Fibroblast of upper back skin (primary cell): ENCODE results near the gene TAAR1.
A peak's percentile ranks its signal among the peaks of the same experiment; 100 is the strongest.
"Not testable (repeated sequence)": the region's sequence is repeated elsewhere in the genome, so short reads cannot be mapped to it uniquely, and the experiment has no call there.

Experiments used
- DNase-seq: peaks from one replicate; pipeline ENCODE4 v3.0.0-alpha.2; 2013

The TAAR1 gene

GRCh38 chr6:132651062-132651461 is 7.9 kb downstream of the TAAR1 start:
- DNase-seq: no peak

GRCh38 chr6:132650429-132650828 is 8.6 kb downstream of the TAAR1 start:
- DNase-seq: no peak

- no peak for DNase-seq
These were observed 10.2 kb downstream of the TAAR1 start for GRCh38 chr6:132648828-132649227.

- peak; percentile 11 for DNase-seq
These were observed 10.6 kb downstream of the TAAR1 start for GRCh38 chr6:132648356-132648755.

GRCh38 chr6:132643547-132643946 is 15.4 kb downstream of the TAAR1 start:
- DNase-seq: no peak

- not testable (repeated sequence) for DNase-seq
These were observed 21.8 kb downstream of the TAAR1 start for GRCh38 chr6:132637135-132637534.

- not testable (repeated sequence) for DNase-seq
These were observed 23.1 kb downstream of the TAAR1 start for GRCh38 chr6:132635906-132636305.

- not testable (repeated sequence) for DNase-seq
These were observed 23.7 kb downstream of the TAAR1 start for GRCh38 chr6:132635288-132635687.

- DNase-seq: no peak
These were observed 24.2 kb downstream of the TAAR1 start for GRCh38 chr6:132634796-132635195.

GRCh38 chr6:132633362-132633761 is 25.6 kb downstream of the TAAR1 start:
- no peak for DNase-seq

GRCh38 chr6:132624175-132624574 is 34.8 kb downstream of the TAAR1 start, which contains the start of gene TAAR2:
TSS of gene TAAR2 (minus strand) at chr6:132624275. CDS start at chr6:132624275, 0 bp downstream.
- DNase-seq: no peak

- DNase-seq: no peak
These were observed 35.7 kb downstream of the TAAR1 start for GRCh38 chr6:132623106-132623845.

GRCh38 chr6:132616677-132617076 is 42.3 kb downstream of the TAAR1 start:
- DNase-seq: no peak

- DNase-seq: no peak
These were observed 44.4 kb downstream of the TAAR1 start for GRCh38 chr6:132614554-132614953.

- DNase-seq: no peak
These were observed 46.4 kb downstream of the TAAR1 start for GRCh38 chr6:132612449-132613108.

GRCh38 chr6:132611616-132612015 is 47.4 kb downstream of the TAAR1 start:
- no peak for DNase-seq

- no peak for DNase-seq
These were observed 51.3 kb downstream of the TAAR1 start for GRCh38 chr6:132607544-132608233.

GRCh38 chr6:132604635-132605152 is 54.3 kb downstream of the TAAR1 start:
- DNase-seq: no peak

GRCh38 chr6:132600900-132601299 is 58.1 kb downstream of the TAAR1 start:
- DNase-seq: not testable (repeated sequence)

- DNase-seq: no peak
These were observed 60.5 kb downstream of the TAAR1 start for GRCh38 chr6:132598473-132598872.

- DNase-seq: no peak
These were observed 62.8 kb downstream of the TAAR1 start for GRCh38 chr6:132596201-132596600.
